ENCODE results near the gene RNMT.
"Not testable (repeated sequence)": the region's sequence is repeated elsewhere in the genome, so short reads cannot be mapped to it uniquely, and the experiment has no call there.

Gene RNMT

GRCh38 chr18:13726232-13726971 is at the start of gene RNMT, which contains the start of gene FAM210A:
TSS of gene RNMT (plus strand) at chr18:13726673. CDS start at chr18:13731518, 4,845 bp downstream.
TSS of gene FAM210A (minus strand) at chr18:13726558. CDS start at chr18:13682077, 44,481 bp downstream.
- DNase-seq: peak; percentile 95

- DNase-seq: not testable (repeated sequence)
Measured at GRCh38 chr18:13677350-13677749, 49.1 kb upstream of the RNMT start.

GRCh38 chr18:13680612-13681011 is 45.9 kb upstream of the RNMT start:
- no peak for DNase-seq

GRCh38 chr18:13681701-13682100 is 44.8 kb upstream of the RNMT start:
- DNase-seq: no peak

GRCh38 chr18:13684546-13684945 is 41.9 kb upstream of the RNMT start:
- DNase-seq: no peak

GRCh38 chr18:13688191-13689136 is 38.0 kb upstream of the RNMT start:
- DNase-seq: no peak

GRCh38 chr18:13690060-13690459 is 36.4 kb upstream of the RNMT start:
- not testable (repeated sequence) for DNase-seq

- DNase-seq: not testable (repeated sequence)
Measured at GRCh38 chr18:13695337-13695736, 31.1 kb upstream of the RNMT start.

GRCh38 chr18:13696961-13697360 is 29.5 kb upstream of the RNMT start:
- no peak for DNase-seq

GRCh38 chr18:13700153-13700552 is 26.3 kb upstream of the RNMT start:
- no peak for DNase-seq

- DNase-seq: no peak
Measured at GRCh38 chr18:13703899-13704298, 22.6 kb upstream of the RNMT start.

- DNase-seq: no peak
Measured at GRCh38 chr18:13710414-13710831, 16.1 kb upstream of the RNMT start.

GRCh38 chr18:13712400-13713131 is 13.9 kb upstream of the RNMT start:
- DNase-seq: no peak

GRCh38 chr18:13713455-13714055 is 12.9 kb upstream of the RNMT start:
- no peak for DNase-seq

- no peak for DNase-seq
Measured at GRCh38 chr18:13715330-13715729, 11.1 kb upstream of the RNMT start.

GRCh38 chr18:13716916-13717315 is 9.6 kb upstream of the RNMT start:
- no peak for DNase-seq

GRCh38 chr18:13720123-13720522 is 6.3 kb upstream of the RNMT start:
- no peak for DNase-seq

- no peak for DNase-seq
Measured at GRCh38 chr18:13720847-13721246, 5.6 kb upstream of the RNMT start.

GRCh38 chr18:13725566-13726231 is 774 bp upstream of the RNMT start:
- no peak for DNase-seq

- no peak for DNase-seq
Measured at GRCh38 chr18:13726972-13727331, 479 bp downstream of the RNMT start.

- no peak for DNase-seq
Measured at GRCh38 chr18:13730481-13730880, 4.0 kb downstream of the RNMT start.

GRCh38 chr18:13735681-13736080 is 9.2 kb downstream of the RNMT start:
- no peak for DNase-seq

All from NCI-H1048 (cell line).